OCI-LY3 (cell line): ENCODE results near the gene ZNF287.
A peak's percentile ranks its signal among the peaks of the same experiment; 100 is the strongest.

Source experiments
- EZH2phosphoT487 ChIP-seq: fragments of 200-600 bp; shearing (Covaris generic); IDR thresholded peaks from 2 replicates; pipeline ENCODE4 v1.6.1; 2018; ENCODE audit warnings: antibody characterized with exemption, mixed run types, low read depth
- TF ChIP-seq, protein P1 (sequence below): fragments of 200-600, 300-600 bp; sonication (generic); IDR thresholded peaks from 2 replicates; pipeline ENCODE4 v1.5.1; 2014; ENCODE audit warnings: antibody characterized with exemption, low read length, low read depth

- TF ChIP-seq, protein P1, sequence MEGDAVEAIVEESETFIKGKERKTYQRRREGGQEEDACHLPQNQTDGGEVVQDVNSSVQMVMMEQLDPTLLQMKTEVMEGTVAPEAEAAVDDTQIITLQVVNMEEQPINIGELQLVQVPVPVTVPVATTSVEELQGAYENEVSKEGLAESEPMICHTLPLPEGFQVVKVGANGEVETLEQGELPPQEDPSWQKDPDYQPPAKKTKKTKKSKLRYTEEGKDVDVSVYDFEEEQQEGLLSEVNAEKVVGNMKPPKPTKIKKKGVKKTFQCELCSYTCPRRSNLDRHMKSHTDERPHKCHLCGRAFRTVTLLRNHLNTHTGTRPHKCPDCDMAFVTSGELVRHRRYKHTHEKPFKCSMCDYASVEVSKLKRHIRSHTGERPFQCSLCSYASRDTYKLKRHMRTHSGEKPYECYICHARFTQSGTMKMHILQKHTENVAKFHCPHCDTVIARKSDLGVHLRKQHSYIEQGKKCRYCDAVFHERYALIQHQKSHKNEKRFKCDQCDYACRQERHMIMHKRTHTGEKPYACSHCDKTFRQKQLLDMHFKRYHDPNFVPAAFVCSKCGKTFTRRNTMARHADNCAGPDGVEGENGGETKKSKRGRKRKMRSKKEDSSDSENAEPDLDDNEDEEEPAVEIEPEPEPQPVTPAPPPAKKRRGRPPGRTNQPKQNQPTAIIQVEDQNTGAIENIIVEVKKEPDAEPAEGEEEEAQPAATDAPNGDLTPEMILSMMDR: peak; percentile 78
- TF ChIP-seq EZH2phosphoT487: no peak
Observed at GRCh38 chr17:16521070-16521727, 47.8 kb downstream of the ZNF287 start.
